ENCODE data around the gene ELF1.

GRCh38 chr13:40975441-40975840, 43.7 kb downstream of the ELF1 start:
- TF ChIP-seq POLR2AphosphoS5 (IDR thresholded peaks at IDR 0.05) (no peak), POLR2A (IDR thresholded peaks at IDR 0.05) (no peak)
